ENCODE measurements around the gene ELN.

DNA sequence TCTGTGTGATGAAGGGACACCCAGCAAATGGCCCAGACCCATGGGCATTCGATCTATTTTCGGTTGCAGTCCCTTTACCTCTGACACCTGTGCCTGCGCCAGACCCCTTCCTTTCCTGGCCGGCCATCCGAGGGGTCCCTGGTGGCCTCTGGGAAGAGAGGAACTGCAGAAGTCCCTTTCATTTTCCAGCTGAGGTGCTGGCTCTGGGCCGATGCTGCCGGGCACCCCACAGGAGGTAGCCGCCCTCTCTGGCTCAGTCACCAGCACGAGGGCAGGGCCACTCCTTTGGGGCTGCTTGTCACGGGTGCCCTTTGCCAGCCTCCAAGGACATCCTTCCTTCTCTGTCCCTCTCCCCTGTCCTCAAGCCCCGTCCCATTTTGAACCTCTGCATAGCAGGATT is 4.2 kb upstream of the ELN start:
- TF ChIP-seq POLR2A (IDR thresholded peaks at IDR 0.05; ENCODE audit: control extremely low read depth in 1 of 2, low read depth in 2 of 2, low read length in 2 of 2) = no peak
- TF ChIP-seq, protein P1, sequence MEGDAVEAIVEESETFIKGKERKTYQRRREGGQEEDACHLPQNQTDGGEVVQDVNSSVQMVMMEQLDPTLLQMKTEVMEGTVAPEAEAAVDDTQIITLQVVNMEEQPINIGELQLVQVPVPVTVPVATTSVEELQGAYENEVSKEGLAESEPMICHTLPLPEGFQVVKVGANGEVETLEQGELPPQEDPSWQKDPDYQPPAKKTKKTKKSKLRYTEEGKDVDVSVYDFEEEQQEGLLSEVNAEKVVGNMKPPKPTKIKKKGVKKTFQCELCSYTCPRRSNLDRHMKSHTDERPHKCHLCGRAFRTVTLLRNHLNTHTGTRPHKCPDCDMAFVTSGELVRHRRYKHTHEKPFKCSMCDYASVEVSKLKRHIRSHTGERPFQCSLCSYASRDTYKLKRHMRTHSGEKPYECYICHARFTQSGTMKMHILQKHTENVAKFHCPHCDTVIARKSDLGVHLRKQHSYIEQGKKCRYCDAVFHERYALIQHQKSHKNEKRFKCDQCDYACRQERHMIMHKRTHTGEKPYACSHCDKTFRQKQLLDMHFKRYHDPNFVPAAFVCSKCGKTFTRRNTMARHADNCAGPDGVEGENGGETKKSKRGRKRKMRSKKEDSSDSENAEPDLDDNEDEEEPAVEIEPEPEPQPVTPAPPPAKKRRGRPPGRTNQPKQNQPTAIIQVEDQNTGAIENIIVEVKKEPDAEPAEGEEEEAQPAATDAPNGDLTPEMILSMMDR (IDR thresholded peaks at IDR 0.05; ENCODE audit: control extremely low read depth in 1 of 3, insufficient read depth in 1 of 3, low read depth in 1 of 3, low read length in 3 of 3) = no peak
- TF ChIP-seq, protein P2, sequence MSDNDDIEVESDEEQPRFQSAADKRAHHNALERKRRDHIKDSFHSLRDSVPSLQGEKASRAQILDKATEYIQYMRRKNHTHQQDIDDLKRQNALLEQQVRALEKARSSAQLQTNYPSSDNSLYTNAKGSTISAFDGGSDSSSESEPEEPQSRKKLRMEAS (IDR thresholded peaks at IDR 0.05) = no peak
- no peak for TF ChIP-seq FOSL1 (IDR thresholded peaks at IDR 0.05; ENCODE audit: insufficient read depth, low read depth, low read length)
- TF ChIP-seq, protein P3, sequence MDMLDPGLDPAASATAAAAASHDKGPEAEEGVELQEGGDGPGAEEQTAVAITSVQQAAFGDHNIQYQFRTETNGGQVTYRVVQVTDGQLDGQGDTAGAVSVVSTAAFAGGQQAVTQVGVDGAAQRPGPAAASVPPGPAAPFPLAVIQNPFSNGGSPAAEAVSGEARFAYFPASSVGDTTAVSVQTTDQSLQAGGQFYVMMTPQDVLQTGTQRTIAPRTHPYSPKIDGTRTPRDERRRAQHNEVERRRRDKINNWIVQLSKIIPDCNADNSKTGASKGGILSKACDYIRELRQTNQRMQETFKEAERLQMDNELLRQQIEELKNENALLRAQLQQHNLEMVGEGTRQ (IDR thresholded peaks at IDR 0.05; ENCODE audit: low read length) = no peak
- no peak for TF ChIP-seq EZH2 (IDR thresholded peaks at IDR 0.05; ENCODE audit: low read depth, low read length, severe bottlenecking)
- TF ChIP-seq JUND (IDR thresholded peaks at IDR 0.05; ENCODE audit: low read length) = no peak
- no peak for TF ChIP-seq POLR2AphosphoS5 (IDR thresholded peaks at IDR 0.05; ENCODE audit: low read depth, low read length)
